RPMI8226 (cell line): Measurements from ENCODE around the gene OR14K1.
"Not testable (repeated sequence)": the region's sequence is repeated elsewhere in the genome, so short reads cannot be mapped to it uniquely, and the experiment has no call there.

ENCODE experiments used
- DNase-seq: peaks from one replicate; pipeline ENCODE4 v3.0.0-alpha.2; 2015

The OR14K1 gene, protein sequence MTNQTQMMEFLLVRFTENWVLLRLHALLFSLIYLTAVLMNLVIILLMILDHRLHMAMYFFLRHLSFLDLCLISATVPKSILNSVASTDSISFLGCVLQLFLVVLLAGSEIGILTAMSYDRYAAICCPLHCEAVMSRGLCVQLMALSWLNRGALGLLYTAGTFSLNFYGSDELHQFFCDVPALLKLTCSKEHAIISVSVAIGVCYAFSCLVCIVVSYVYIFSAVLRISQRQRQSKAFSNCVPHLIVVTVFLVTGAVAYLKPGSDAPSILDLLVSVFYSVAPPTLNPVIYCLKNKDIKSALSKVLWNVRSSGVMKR

GRCh38 chr1:247738315-247738714 is at the start of gene OR14K1:
Gene OR14K1, plus strand, starts transcription at chr1:247738615. Its CDS starts 0 bp downstream, at chr1:247738615.
- DNase-seq: no peak

DNA sequence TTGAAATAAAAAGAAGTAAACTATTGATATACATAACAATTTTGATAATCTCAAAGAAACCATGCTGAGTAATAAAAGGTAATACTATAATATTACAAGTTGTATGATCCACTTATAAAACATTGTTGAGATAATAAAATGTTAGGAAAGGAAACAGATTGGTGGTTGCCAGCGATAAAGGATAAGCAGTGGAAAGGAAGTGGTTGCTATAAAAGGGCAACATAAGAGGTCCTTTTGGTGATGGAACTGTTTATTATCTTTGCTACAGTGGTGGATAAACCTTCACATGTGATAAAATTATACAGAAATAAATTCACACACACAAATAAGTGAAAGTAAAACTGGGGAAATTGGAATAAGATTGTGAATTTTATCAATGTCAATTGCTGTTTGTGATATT is 37.1 kb upstream of the OR14K1 start:
- DNase-seq: no peak

DNA sequence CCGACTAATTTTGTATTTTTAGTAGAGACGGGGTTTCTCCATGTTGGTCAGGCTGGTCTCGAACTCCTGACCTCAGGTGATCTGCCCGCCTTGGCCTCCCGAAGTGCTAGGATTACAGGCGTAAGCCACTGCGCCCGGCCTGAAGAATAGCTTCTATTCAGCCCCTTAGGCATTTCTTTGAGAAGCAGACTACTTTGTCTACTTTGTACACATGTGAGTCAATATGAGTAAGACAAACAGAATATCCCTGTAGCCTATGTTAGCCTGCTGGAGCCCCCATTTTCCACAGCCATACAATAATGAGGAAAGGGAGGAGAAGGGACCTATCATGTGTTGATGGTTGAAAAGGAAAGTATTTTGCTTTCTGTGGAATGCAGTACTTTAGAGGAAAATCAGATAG is 27.7 kb upstream of the OR14K1 start:
- not testable (repeated sequence) for DNase-seq

- DNase-seq: no peak
Measured at GRCh38 chr1:247713753-247714152, 24.7 kb upstream of the OR14K1 start.

DNA sequence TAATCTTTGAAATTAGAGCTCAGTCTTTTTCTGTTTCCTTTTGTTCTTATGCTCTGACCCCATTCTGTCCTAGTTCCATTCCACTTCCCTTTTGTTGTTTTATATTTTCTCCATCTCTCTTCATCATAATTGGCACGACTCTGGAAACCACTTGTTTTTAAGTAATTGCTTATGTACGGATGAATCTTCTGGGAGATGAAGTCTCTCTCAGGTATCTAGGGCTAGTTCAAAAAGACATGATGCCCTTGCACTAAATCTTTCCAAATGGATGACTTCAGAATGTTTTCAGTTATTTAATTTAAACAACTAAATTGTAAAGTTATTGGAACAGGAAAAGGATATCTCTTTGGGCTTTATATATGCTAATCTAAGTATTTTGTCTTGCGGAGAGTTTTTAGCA is 21.9 kb upstream of the OR14K1 start, which contains the start of gene OR6F1:
Gene OR6F1 (minus strand): TSS at position 101 of the 400 bp plus-strand sequence. CDS start 3,891 bp downstream, outside the sequence.
- DNase-seq: no peak

- no peak for DNase-seq
Measured at GRCh38 chr1:247721222-247721621, 17.2 kb upstream of the OR14K1 start.

GRCh38 chr1:247740721-247741120 is 2.3 kb downstream of the OR14K1 start:
- DNase-seq: no peak

DNA sequence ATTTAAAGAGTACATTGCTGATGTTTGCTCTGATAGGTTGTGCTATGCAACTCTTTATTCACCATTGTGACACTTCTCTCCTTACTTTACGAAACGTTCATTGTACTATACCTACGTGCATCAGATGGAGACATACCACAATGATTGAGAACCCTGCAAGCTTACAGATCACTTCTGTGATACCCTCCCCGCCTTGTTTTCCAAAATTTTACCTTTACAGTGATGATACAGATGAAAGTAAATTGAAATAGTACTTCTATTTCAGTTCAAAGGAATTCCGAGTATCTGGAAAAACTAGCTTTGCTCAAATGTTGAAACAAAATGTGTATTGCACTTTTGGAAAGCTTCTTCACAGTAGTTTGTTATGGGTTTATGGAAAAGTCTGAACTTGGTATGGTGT is 3.3 kb downstream of the OR14K1 start:
- no peak for DNase-seq

DNA sequence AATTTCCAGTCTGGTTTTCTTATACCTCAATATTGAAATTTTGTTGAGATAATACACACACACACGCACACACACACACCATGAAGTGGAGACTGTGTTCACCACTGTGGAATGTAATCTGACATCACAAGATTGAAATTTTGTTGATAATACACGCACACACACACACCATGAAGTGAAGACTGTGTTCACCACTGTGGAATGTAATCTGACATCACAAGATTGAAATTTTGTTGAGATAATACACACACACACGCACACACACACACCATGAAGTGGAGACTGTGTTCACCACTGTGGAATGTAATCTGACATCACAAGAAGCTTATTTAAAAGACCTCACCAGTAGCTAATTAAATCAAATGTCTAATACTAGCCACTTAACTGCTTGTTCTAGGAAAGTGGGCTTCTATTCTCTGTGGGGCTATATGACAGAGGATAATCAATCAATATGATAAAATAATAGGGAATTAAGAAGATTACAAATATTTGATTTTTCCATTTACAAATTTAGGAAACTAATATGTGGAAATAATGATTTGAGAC is 3.9 kb downstream of the OR14K1 start:
- DNase-seq: not testable (repeated sequence)

DNA sequence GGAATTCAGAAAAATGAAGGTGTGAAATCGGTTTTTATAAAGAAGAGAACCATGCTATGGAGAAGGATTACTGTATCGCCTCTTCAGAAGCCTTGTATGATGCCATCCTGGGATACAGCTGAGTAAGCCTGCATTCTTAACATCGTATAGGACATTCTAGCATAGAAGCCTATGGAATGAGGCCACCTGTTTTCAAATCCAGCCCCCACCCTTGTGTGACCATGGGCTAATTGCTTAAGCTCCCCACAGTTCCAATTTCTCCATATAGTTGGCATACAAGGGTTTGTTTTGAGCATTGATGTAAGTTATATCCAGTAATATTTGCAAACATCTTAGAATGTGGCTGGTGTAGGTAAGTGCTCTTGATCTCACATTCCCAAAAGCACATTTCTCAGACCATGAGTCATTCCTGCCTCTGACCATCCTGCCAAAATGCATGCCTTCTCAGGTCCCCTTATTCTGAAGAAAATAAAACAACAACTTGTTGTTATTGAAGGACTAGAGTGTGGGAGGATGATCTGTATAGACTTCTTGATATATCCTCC is 8.0 kb downstream of the OR14K1 start:
- DNase-seq: no peak

DNA sequence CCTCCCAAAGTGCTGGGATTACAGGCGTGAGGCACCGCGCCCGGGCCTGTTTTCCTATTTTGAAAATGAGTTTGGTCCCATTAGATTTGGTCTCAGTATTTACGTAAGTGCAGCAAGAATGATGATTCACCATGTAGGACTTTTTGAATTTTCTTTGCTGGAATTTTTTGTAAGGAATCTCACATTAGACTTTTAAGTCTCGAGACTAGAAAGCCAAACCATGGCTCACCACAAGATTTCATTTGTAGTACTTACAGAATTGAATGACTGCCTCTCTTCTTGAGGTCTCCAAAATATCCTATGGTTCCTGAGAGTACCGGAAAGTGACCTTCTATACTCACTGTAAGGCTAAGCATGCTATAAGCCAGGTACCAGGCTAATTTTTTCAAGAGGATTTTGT is 9.2 kb downstream of the OR14K1 start:
- no peak for DNase-seq

DNA sequence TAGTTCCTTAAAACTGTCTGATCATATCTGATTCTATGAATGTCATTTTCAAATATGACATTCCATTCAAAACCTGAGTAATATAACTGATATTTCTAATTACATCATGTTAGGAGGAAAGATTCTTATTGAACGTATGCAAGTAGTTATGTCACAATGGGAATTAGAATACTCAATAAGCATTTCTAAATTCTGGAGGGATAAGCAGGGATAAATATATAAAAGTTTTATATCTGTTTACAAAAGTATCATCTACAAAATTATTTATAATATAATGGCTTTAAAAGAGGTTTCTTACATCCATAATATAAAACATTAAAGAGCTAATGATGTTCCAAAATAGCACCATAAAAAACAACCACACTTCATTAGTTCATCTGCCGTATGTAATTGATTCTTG is 9.6 kb downstream of the OR14K1 start, which contains the start of gene OR14A2:
Gene OR14A2 (minus strand): TSS at position 101 of the 400 bp plus-strand sequence.
- no peak for DNase-seq

GRCh38 chr1:247749870-247750269 is 11.5 kb downstream of the OR14K1 start:
- no peak for DNase-seq

DNA sequence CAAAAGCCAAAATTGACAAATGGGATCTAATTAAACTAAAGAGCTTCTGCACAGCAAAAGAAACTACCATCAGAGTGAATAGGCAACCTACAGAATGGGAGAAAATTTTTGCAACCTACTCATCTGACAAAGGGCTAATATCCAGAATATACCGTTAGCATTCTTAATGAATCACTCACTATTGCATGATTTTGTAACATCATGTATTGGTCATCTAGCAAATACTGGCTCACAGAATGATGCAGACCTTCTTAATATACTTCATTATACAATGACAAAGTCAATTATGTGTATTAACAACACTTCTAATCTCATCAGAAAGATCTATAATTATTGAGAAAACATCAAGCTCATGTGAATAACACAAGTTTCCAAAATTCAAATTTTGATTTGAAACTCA is 15.9 kb downstream of the OR14K1 start:
- not testable (repeated sequence) for DNase-seq

DNA sequence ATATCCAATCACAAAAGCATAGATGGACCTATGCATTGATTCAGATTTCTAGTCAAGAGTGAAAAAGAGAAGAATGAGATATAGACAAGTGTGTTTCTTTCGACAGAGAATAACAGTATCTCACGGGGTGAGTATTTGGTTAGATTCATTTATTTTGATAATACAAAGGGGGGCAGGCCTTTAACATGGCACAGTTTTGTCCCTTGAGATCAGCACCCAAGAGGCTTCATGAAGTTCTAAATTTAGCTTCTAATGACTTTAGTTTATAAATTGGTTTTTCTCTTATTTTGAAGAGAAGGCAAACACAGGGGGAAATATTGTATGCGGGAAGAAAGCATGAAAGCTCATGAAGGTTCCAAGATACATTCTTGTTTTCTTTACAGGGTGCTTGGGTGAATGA is 22.0 kb downstream of the OR14K1 start, which contains the start of gene OR1C1:
Gene OR1C1 (minus strand): TSS at position 101 of the 400 bp plus-strand sequence. CDS start 2,150 bp downstream, outside the sequence.
- DNase-seq: no peak

GRCh38 chr1:247769603-247770002 is 31.2 kb downstream of the OR14K1 start:
- no peak for DNase-seq
